H1 (cell line): ENCODE results near the gene PKD1. TPM values are rescaled to one million over a fixed set of nuclear protein-coding genes. Genes with fewer than 3 reads are reported as not detected.
"Not testable (repeated sequence)": the region's sequence is repeated elsewhere in the genome, so short reads cannot be mapped to it uniquely, and the experiment has no call there.

Experiments
- CTCF ChIA-PET: fragments of 300-600 bp; sonication (Branson Sonifier 250); formaldehyde crosslinking; loops from one replicate; lab custom pipeline; 2021; ENCODE audit not compliant: partially characterized antibody; lab: Charles Lee
- POLR2A ChIA-PET: fragments of 300-600 bp; sonication (Branson Sonifier 250); formaldehyde crosslinking; loops from one replicate; lab custom pipeline; 2021; ENCODE audit warnings: inconsistent platforms; ENCODE audit not compliant: partially characterized antibody; lab: Charles Lee
- DNase-seq, 2 experiments: peaks; one replicate each; pipeline versions ENCODE4 v3.0.0 to v3.0.0-alpha.2; 2010 to 2022; ENCODE audit warnings: low spot score in 2 of 2, low read depth in 1 of 2, mixed read lengths in 1 of 2
- FAIRE-seq: peaks from 2 replicates; lab custom pipeline; 2011; peaks lifted over from hg19 to GRCh38; lab: Jason Lieb, UNC
- H2AFZ ChIP-seq: 2 replicates; pipeline ENCODE4 v1.8.1; 2012; ENCODE audit warnings: low read length, inconsistent platforms
- H2AK5ac ChIP-seq: 2 replicates; pipeline ENCODE4 v1.6.1; 2013; ENCODE audit warnings: low read depth, low read length
- H2BK120ac ChIP-seq: replicated peaks from 2 replicates; pipeline ENCODE3; 2013; ENCODE audit warnings: low read depth, low read length, inconsistent platforms
- H2BK12ac ChIP-seq: 2 replicates; pipeline ENCODE4 v1.6.1; 2013; ENCODE audit warnings: low read depth, low read length
- H2BK15ac ChIP-seq: 2 replicates; pipeline ENCODE4 v1.6.1; 2013; ENCODE audit warnings: low read length
- H2BK20ac ChIP-seq: 2 replicates; pipeline ENCODE4 v1.6.1; 2013; ENCODE audit warnings: low read length
- H2BK5ac ChIP-seq: 2 replicates; pipeline ENCODE4 v1.6.1; 2013; ENCODE audit warnings: low read depth, low read length
- H3K14ac ChIP-seq: 2 replicates; pipeline ENCODE4 v1.6.1; 2013; ENCODE audit warnings: inconsistent platforms; ENCODE audit not compliant: insufficient read length
- H3K18ac ChIP-seq: 2 replicates; pipeline ENCODE4 v1.6.1; 2013; ENCODE audit warnings: low read length; ENCODE audit errors: extremely low read depth
- H3K23ac ChIP-seq: 2 replicates; pipeline ENCODE4 v1.6.1; 2013; ENCODE audit warnings: inconsistent platforms; ENCODE audit not compliant: insufficient read length
- H3K23me2 ChIP-seq: 2 replicates; pipeline ENCODE4 v1.6.1; 2013; ENCODE audit warnings: low read depth, low read length
- H3K27ac ChIP-seq: 2 replicates; pipeline ENCODE4 v1.6.1; 2011; ENCODE audit warnings: low read depth, low read length, inconsistent platforms
- H3K27me3 ChIP-seq, 4 experiments: replicated peaks in 1 of 4; 1 replicate in 1 of 4; 2 replicates in 3 of 4; pipeline versions ENCODE4 v1.6.1 to v1.8.1; 2011 to 2013; ENCODE audit warnings: low read length in 3 of 4, mild to moderate bottlenecking in 3 of 4, inconsistent platforms in 2 of 4, mixed read lengths in 2 of 4, moderate library complexity in 1 of 4; ENCODE audit not compliant: control insufficient read depth in 3 of 4, insufficient read depth in 3 of 4; ENCODE audit errors: extremely low read depth in 1 of 4
- H3K36me3 ChIP-seq, 4 experiments: 2 replicates each; pipeline versions ENCODE4 v1.6.1 to v1.8.1; 2011 to 2013; ENCODE audit warnings: mild to moderate bottlenecking in 4 of 4, low read length in 3 of 4, moderate library complexity in 2 of 4, control low read depth in 1 of 4, inconsistent platforms in 1 of 4; ENCODE audit not compliant: insufficient read depth in 4 of 4, control insufficient read depth in 2 of 4
- H3K4ac ChIP-seq: replicated peaks from 2 replicates; pipeline ENCODE3; 2013; ENCODE audit warnings: low read length, low read depth, mixed read lengths, inconsistent platforms; ENCODE audit not compliant: insufficient read length
- H3K4me1 ChIP-seq, 4 experiments: replicated peaks in 1 of 4; 1 replicate in 1 of 4; 2 replicates in 3 of 4; pipeline versions ENCODE4 v1.6.1 to v1.8.1; 2011 to 2013; ENCODE audit warnings: low read length in 3 of 4, inconsistent platforms in 2 of 4, mixed read lengths in 1 of 4; ENCODE audit not compliant: insufficient read depth in 4 of 4, control insufficient read depth in 3 of 4
- H3K4me2 ChIP-seq, 2 experiments: 2 replicates each; pipeline versions ENCODE4 v1.6.1 to v1.8.1; 2011 to 2013; ENCODE audit warnings: low read depth in 2 of 2, low read length in 2 of 2, control low read depth in 1 of 2, inconsistent platforms in 1 of 2, mild to moderate bottlenecking in 1 of 2; ENCODE audit not compliant: insufficient read depth in 1 of 2
- H3K4me3 ChIP-seq, 4 experiments: fragments of 200-600, 300-600 bp in 1 of 4; sonication (generic), shearing (Covaris generic), sonication (Bioruptor Twin) in 1 of 4; 2 replicates each; pipeline versions ENCODE4 v1.5.1 to v1.8.1; 2011 to 2016; ENCODE audit warnings: low read length in 4 of 4, low read depth in 3 of 4, control low read depth in 2 of 4, inconsistent platforms in 2 of 4, mild to moderate bottlenecking in 2 of 4, mixed read lengths in 1 of 4, moderate library complexity in 1 of 4; ENCODE audit not compliant: insufficient read depth in 2 of 4; ENCODE audit errors: extremely low read depth in 1 of 4
- H3K56ac ChIP-seq: replicated peaks from 2 replicates; pipeline ENCODE3; 2013; ENCODE audit warnings: low read depth, mild to moderate bottlenecking, mixed read lengths, low read length, inconsistent platforms; ENCODE audit not compliant: insufficient read length
- H3K79me1 ChIP-seq: 2 replicates; pipeline ENCODE4 v1.6.1; 2013; ENCODE audit warnings: low read depth, low read length, control low read depth
- H3K79me2 ChIP-seq, 2 experiments: 2 replicates each; pipeline versions ENCODE4 v1.6.1 to v1.8.1; 2012 to 2013; ENCODE audit warnings: low read length in 2 of 2, mild to moderate bottlenecking in 2 of 2, inconsistent platforms in 1 of 2; ENCODE audit not compliant: insufficient read depth in 2 of 2, control insufficient read depth in 1 of 2
- H3K9ac ChIP-seq, 4 experiments: replicated peaks in 1 of 4; 1 replicate in 1 of 4; 2 replicates in 3 of 4; pipeline versions ENCODE4 v1.6.1 to v1.8.1; 2011 to 2013; ENCODE audit warnings: low read depth in 3 of 4, low read length in 3 of 4, control low read depth in 2 of 4, mild to moderate bottlenecking in 2 of 4, moderate library complexity in 2 of 4, inconsistent platforms in 1 of 4; ENCODE audit errors: extremely low read depth in 1 of 4
- H3K9me3 ChIP-seq, 2 experiments: 2 replicates each; pipeline versions ENCODE4 v1.6.1 to v1.8.1; 2012 to 2013; ENCODE audit warnings: mild to moderate bottlenecking in 2 of 2, moderate library complexity in 2 of 2, control low read depth in 1 of 2, inconsistent platforms in 1 of 2, low read depth in 1 of 2, low read length in 1 of 2, mixed read lengths in 1 of 2; ENCODE audit not compliant: insufficient read depth in 2 of 2
- H4K20me1 ChIP-seq, 2 experiments: replicated peaks in 1 of 2; 2 replicates each; pipeline versions ENCODE3 to v1.8.1; 2011 to 2013; ENCODE audit warnings: inconsistent platforms in 2 of 2, low read length in 2 of 2, mild to moderate bottlenecking in 1 of 2; ENCODE audit not compliant: insufficient read depth in 2 of 2, control insufficient read depth in 1 of 2
- H4K5ac ChIP-seq: 2 replicates; pipeline ENCODE4 v1.6.1; 2013; ENCODE audit warnings: low read length, low read depth, mixed read lengths, inconsistent platforms; ENCODE audit not compliant: insufficient read length
- H4K8ac ChIP-seq: 2 replicates; pipeline ENCODE4 v1.8.0; 2013; ENCODE audit warnings: mild to moderate bottlenecking, moderate library complexity, low read length, inconsistent platforms; ENCODE audit not compliant: insufficient read depth; ENCODE audit errors: extremely low read depth
- H4K91ac ChIP-seq: replicated peaks from 2 replicates; pipeline ENCODE3; 2013; ENCODE audit warnings: low read length, mixed read lengths, inconsistent platforms; ENCODE audit not compliant: insufficient read length
- WGBS, 2 experiments: shearing (Covaris generic) in 1 of 2; methylation state at CpG; one replicate each; pipeline versions ENCODE4 v1.1.6 to v1.1.7; 2013 to 2015; ENCODE audit warnings: low lambda C conversion rate in 2 of 2, mixed read lengths in 2 of 2, inconsistent platforms in 1 of 2, low coverage in 1 of 2, missing lambda C conversion rate in 1 of 2; ENCODE audit not compliant: insufficient replicate concordance in 2 of 2, insufficient coverage in 1 of 2, insufficient read length in 1 of 2; ENCODE audit errors: extremely low coverage in 1 of 2, missing lambda C conversion rate in 1 of 2; 5-methylcytosine and 5-hydroxymethylcytosine counted together
- polyA plus RNA-seq, 7 experiments: library from polyadenylated mRNA; depleted of rRNA in 3 of 7; stranded (reverse) in 5 of 7; unstranded in 2 of 7; fragments of >200 nt in 5 of 7; fragments of 200-250 nt in 2 of 7; gene quantifications; 1 replicate in 5 of 7; 2 replicates in 1 of 7; 4 replicates in 1 of 7; pipeline versions ENCODE4 v1.2.1 to v1.2.3, GENCODE V29; 2011 to 2013; ENCODE audit warnings: missing spikeins in 2 of 7, mixed read lengths in 2 of 7
- total RNA-seq: library from RNA; stranded (reverse); fragmentation: NEBNext Ultra II Directional; extraction: Animal tissue kit (Norgen Biotek cat#: 25700); gene quantifications from 2 replicates; pipeline ENCODE4 v1.2.1, GENCODE V29; 2021

Gene PKD1
- total and polyA plus RNA-seq, 2 of the 8 experiments (the other 6 are each of a cell fraction or from before 2014, with no cell fraction given): 40.6 to 52.7 TPM

- 92% methylated on average over 18 of the region's 30 CpGs; no CpG with 5 or more reads in 1 of the 2 experiments for WGBS, 2 experiments
- H2BK5ac ChIP-seq, H2BK20ac ChIP-seq, CTCF ChIA-PET, DNase-seq, H3K9ac ChIP-seq, H2AK5ac ChIP-seq, H4K5ac ChIP-seq, H4K91ac ChIP-seq, H2BK12ac ChIP-seq, H2BK15ac ChIP-seq, H3K14ac ChIP-seq, FAIRE-seq, H3K4ac ChIP-seq, H3K79me2 ChIP-seq, H3K56ac ChIP-seq, H2AFZ ChIP-seq, H3K4me2 ChIP-seq, H3K9me3 ChIP-seq, H3K23me2 ChIP-seq, H2BK120ac ChIP-seq, H3K27ac ChIP-seq, POLR2A ChIA-PET, H3K4me3 ChIP-seq, H3K23ac ChIP-seq, H3K18ac ChIP-seq, H3K79me1 ChIP-seq, H3K27me3 ChIP-seq, H4K8ac ChIP-seq, H4K20me1 ChIP-seq, H3K4me1 ChIP-seq: not testable (repeated sequence)
- peaks cover 0 to 40% (median 0%) of the 10 kb centered on the region in 4 experiments; a peak in 2 of 8 replicates for H3K36me3 ChIP-seq
Observed at GRCh38 chr16:2112539-2113106, 23.1 kb downstream of the PKD1 start.
